ENCODE results near the gene SYT14.

SYT14 gene

GRCh38 chr1:210129759-210130158 lies 191.7 kb downstream of the SYT14 start:
- Histone ChIP-seq H3K4me3 (ENCODE audit: insufficient read length, low read depth) (no peak overlapping the region), H3K4me1 (ENCODE audit: insufficient read depth, insufficient read length) (no peaks in the 10 kb centered on the region), H3K27me3 (ENCODE audit: insufficient read depth, insufficient read length) (no peaks in the 10 kb centered on the region), H3K9me3 (ENCODE audit: insufficient read depth, low read length) (no peaks in the 10 kb centered on the region), H3K36me3 (ENCODE audit: insufficient read depth, insufficient read length, low read length) (no peaks in the 10 kb centered on the region), H3K9ac (ENCODE audit: insufficient read length, low read depth) (no peak overlapping the region)
- no peak for TF ChIP-seq YY1 (IDR thresholded peaks at IDR 0.05; ENCODE audit: insufficient read depth, insufficient read length)
- TF ChIP-seq SUZ12 (IDR thresholded peaks at IDR 0.05; ENCODE audit: extremely low read depth, insufficient read depth, insufficient read length) = no peak
- no peak for TF ChIP-seq ZNF274 (IDR thresholded peaks at IDR 0.05; ENCODE audit: low read depth, low read length)
- DNase-seq (ENCODE audit: low read depth, low spot score) = no peak

DNA sequence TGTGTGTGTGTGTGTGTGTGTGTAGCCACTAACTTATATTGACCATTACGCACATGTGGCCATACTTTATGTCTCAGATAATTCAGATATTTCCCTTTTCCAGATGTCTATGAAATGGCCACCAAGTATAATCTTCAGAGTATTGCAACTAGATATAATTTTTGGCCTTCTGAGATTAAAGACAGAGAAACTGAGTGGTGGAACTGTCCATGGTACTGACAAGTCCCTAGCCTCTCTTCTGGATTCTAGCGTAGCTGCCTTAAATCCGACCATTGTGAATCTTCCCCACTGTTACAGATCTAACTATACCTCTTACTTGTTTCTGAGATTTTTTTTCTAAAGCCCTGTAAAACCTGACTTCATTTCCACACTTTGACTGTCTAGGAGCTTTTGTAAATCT lies 194.6 kb downstream of the SYT14 start:
- DNase-seq (ENCODE audit: low read depth, low spot score) = peak; percentile 51
- H3K9me3 ChIP-seq (ENCODE audit: insufficient read depth, low read length) = no peaks in the 10 kb centered on the region
- no peaks in the 10 kb centered on the region for H3K27me3 ChIP-seq (ENCODE audit: insufficient read depth, insufficient read length)
- no peak overlapping the region for H3K4me3 ChIP-seq (ENCODE audit: insufficient read length, low read depth)
- H3K36me3 ChIP-seq (ENCODE audit: insufficient read depth, insufficient read length, low read length) = no peaks in the 10 kb centered on the region
- H3K4me1 ChIP-seq (ENCODE audit: insufficient read depth, insufficient read length) = no peaks in the 10 kb centered on the region
- no peak for TF ChIP-seq ZNF274 (IDR thresholded peaks at IDR 0.05; ENCODE audit: low read depth, low read length)
- TF ChIP-seq YY1 (IDR thresholded peaks at IDR 0.05; ENCODE audit: insufficient read depth, insufficient read length) = no peak
- no peak for TF ChIP-seq SUZ12 (IDR thresholded peaks at IDR 0.05; ENCODE audit: extremely low read depth, insufficient read depth, insufficient read length)
- no peak overlapping the region for H3K9ac ChIP-seq (ENCODE audit: insufficient read length, low read depth)

DNA sequence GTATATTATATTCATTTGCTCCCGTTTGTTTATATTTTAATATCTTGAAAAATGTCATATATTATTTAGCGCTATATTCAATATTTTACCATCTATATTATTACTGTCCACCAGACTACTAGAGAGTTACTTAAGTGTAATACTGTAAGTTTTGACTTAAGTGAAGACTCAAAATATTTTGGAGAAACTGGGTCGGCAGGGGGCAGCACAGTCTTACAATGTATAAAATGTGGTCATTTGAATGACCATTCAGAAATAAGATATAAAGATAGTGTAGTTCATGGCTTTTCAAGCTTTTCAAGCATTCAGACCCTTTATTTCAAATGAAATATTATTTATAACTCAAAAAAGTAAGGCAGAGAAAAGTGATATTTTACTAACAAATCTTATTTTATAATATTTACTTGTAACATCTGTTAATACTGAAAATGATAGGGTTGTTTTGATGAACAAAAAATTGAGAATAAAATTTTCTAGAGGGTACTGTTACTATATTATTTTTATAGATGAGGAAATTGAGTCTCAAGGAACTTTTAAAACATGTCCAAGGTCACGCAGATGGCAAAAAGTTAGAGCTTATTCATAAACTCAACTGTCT lies 205.5 kb downstream of the SYT14 start:
- H3K27me3 ChIP-seq (ENCODE audit: insufficient read depth, insufficient read length) = no peaks in the 10 kb centered on the region
- H3K36me3 ChIP-seq (ENCODE audit: insufficient read depth, insufficient read length, low read length) = no peaks in the 10 kb centered on the region
- H3K9ac ChIP-seq (ENCODE audit: insufficient read length, low read depth) = no peak overlapping the region
- peak; percentile 70 for DNase-seq (ENCODE audit: low read depth, low spot score)
- H3K9me3 ChIP-seq (ENCODE audit: insufficient read depth, low read length) = no peaks in the 10 kb centered on the region
- H3K4me1 ChIP-seq (ENCODE audit: insufficient read depth, insufficient read length) = no peaks in the 10 kb centered on the region
- no peak overlapping the region for H3K4me3 ChIP-seq (ENCODE audit: insufficient read length, low read depth)
- no peak for TF ChIP-seq ZNF274 (IDR thresholded peaks at IDR 0.05; ENCODE audit: low read depth, low read length)

GRCh38 chr1:210144736-210145135 lies 206.7 kb downstream of the SYT14 start:
- no peak overlapping the region for H3K9ac ChIP-seq (ENCODE audit: insufficient read length, low read depth)
- no peaks in the 10 kb centered on the region for H3K27me3 ChIP-seq (ENCODE audit: insufficient read depth, insufficient read length)
- no peaks in the 10 kb centered on the region for H3K36me3 ChIP-seq (ENCODE audit: insufficient read depth, insufficient read length, low read length)
- no peak for DNase-seq (ENCODE audit: low read depth, low spot score)
- no peaks in the 10 kb centered on the region for H3K4me1 ChIP-seq (ENCODE audit: insufficient read depth, insufficient read length)
- TF ChIP-seq ZNF274 (IDR thresholded peaks at IDR 0.05; ENCODE audit: low read depth, low read length) (no peak), SUZ12 (IDR thresholded peaks at IDR 0.05; ENCODE audit: extremely low read depth, insufficient read depth, insufficient read length) (no peak), YY1 (IDR thresholded peaks at IDR 0.05; ENCODE audit: insufficient read depth, insufficient read length) (no peak)
- H3K4me3 ChIP-seq (ENCODE audit: insufficient read length, low read depth) = no peak overlapping the region
- no peaks in the 10 kb centered on the region for H3K9me3 ChIP-seq (ENCODE audit: insufficient read depth, low read length)

GRCh38 chr1:210151052-210151672 lies 213.1 kb downstream of the SYT14 start:
- Histone ChIP-seq H3K9ac (ENCODE audit: insufficient read length, low read depth) (no peak overlapping the region), H3K4me3 (ENCODE audit: insufficient read length, low read depth) (no peak overlapping the region), H3K27me3 (ENCODE audit: insufficient read depth, insufficient read length) (no peaks in the 10 kb centered on the region), H3K36me3 (ENCODE audit: insufficient read depth, insufficient read length, low read length) (no peaks in the 10 kb centered on the region), H3K4me1 (ENCODE audit: insufficient read depth, insufficient read length) (no peaks in the 10 kb centered on the region), H3K9me3 (ENCODE audit: insufficient read depth, low read length) (no peaks in the 10 kb centered on the region)
- no peak for TF ChIP-seq ZNF274 (IDR thresholded peaks at IDR 0.05; ENCODE audit: low read depth, low read length)
- TF ChIP-seq YY1 (IDR thresholded peaks at IDR 0.05; ENCODE audit: insufficient read depth, insufficient read length) = no peak
- TF ChIP-seq SUZ12 (IDR thresholded peaks at IDR 0.05; ENCODE audit: extremely low read depth, insufficient read depth, insufficient read length) = no peak
- no peak for DNase-seq (ENCODE audit: low read depth, low spot score)

DNA sequence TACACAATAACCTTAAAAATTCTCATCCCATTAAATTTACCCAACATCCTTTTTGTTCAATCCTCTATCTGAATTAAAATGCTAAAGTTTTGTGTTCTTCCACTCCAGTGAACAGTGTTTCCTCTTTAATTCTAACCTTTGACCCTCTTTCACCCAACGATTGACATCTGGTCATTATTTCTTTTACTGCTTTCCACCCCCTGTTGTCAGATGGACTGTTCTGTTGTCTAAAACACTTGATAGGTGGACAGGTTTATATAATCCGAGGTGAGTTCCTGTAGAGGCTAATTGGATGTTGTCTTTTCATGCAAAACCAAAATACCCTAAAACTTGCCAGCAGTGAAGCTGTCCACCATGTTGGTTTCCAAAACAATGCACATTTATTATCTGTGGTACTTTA lies 221.2 kb downstream of the SYT14 start:
- Histone ChIP-seq H3K4me1 (ENCODE audit: insufficient read depth, insufficient read length) (no peaks in the 10 kb centered on the region), H3K9ac (ENCODE audit: insufficient read length, low read depth) (no peak overlapping the region), H3K36me3 (ENCODE audit: insufficient read depth, insufficient read length, low read length) (no peaks in the 10 kb centered on the region), H3K4me3 (ENCODE audit: insufficient read length, low read depth) (no peak overlapping the region), H3K27me3 (ENCODE audit: insufficient read depth, insufficient read length) (no peaks in the 10 kb centered on the region), H3K9me3 (ENCODE audit: insufficient read depth, low read length) (no peaks in the 10 kb centered on the region)
- TF ChIP-seq YY1 (IDR thresholded peaks at IDR 0.05; ENCODE audit: insufficient read depth, insufficient read length) (no peak), SUZ12 (IDR thresholded peaks at IDR 0.05; ENCODE audit: extremely low read depth, insufficient read depth, insufficient read length) (no peak), ZNF274 (IDR thresholded peaks at IDR 0.05; ENCODE audit: low read depth, low read length) (no peak)
- no peak for DNase-seq (ENCODE audit: low read depth, low spot score)

GRCh38 chr1:210170220-210170619 lies 232.2 kb downstream of the SYT14 start:
- H3K36me3 ChIP-seq (ENCODE audit: insufficient read depth, insufficient read length, low read length) = no peaks in the 10 kb centered on the region
- no peaks in the 10 kb centered on the region for H3K27me3 ChIP-seq (ENCODE audit: insufficient read depth, insufficient read length)
- H3K9ac ChIP-seq (ENCODE audit: insufficient read length, low read depth) = no peak overlapping the region
- TF ChIP-seq YY1 (IDR thresholded peaks at IDR 0.05; ENCODE audit: insufficient read depth, insufficient read length) = no peak
- TF ChIP-seq ZNF274 (IDR thresholded peaks at IDR 0.05; ENCODE audit: low read depth, low read length) = no peak
- TF ChIP-seq SUZ12 (IDR thresholded peaks at IDR 0.05; ENCODE audit: extremely low read depth, insufficient read depth, insufficient read length) = no peak
- H3K4me3 ChIP-seq (ENCODE audit: insufficient read length, low read depth) = no peak overlapping the region
- no peak for DNase-seq (ENCODE audit: low read depth, low spot score)
- no peaks in the 10 kb centered on the region for H3K4me1 ChIP-seq (ENCODE audit: insufficient read depth, insufficient read length)
- no peaks in the 10 kb centered on the region for H3K9me3 ChIP-seq (ENCODE audit: insufficient read depth, low read length)

All from NT2/D1 (cell line).